Measurements from ENCODE around the gene HOXB2.
A peak's percentile ranks its signal among the peaks of the same experiment; 100 is the strongest.

DNA sequence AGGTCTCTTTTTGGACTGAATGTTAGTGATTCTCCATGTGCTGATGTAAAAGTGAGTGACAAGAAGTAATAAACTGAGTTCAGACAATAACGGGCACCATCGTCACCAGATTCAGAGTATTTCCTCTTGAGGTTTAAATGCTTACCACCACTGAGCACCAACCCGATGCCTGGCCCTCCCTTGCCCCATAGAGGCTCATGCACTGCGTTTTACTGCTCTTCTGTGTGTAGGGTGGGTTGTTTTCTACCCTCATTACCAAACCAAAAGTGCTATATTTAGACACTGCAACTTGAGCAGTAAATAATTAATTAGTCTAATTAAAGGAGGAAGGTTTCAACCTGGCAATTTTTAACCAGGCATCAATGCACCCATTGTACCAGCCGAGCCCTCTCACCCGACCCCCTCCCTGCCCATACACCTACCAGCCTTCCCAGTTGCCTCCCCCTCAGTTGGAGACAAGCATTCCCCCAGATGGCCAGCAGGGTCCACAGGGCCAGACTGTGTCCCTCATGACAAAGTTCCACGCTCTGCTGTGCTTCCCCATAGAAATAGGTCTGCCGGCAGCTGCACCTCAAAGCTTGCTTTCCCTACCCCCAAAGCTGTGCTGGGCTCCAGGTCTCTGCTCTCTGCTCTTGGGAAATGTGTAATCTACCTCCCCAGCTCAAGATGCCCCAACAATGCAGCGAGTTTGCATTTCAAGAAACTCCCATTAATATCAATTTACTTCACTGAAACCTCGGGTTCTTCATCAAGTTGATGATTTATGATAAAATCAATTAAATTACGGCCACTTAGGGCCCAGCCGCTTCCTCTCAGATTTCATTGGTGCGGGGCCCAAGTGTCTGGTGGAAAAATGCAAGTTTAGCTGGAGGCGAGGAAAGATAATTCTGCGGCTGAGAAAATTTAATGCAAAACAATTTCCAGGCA lies 17.2 kb upstream of the HOXB2 start:
- TF ChIP-seq POLR2A (IDR thresholded peaks at IDR 0.05): no peak
- TF ChIP-seq, protein P1, sequence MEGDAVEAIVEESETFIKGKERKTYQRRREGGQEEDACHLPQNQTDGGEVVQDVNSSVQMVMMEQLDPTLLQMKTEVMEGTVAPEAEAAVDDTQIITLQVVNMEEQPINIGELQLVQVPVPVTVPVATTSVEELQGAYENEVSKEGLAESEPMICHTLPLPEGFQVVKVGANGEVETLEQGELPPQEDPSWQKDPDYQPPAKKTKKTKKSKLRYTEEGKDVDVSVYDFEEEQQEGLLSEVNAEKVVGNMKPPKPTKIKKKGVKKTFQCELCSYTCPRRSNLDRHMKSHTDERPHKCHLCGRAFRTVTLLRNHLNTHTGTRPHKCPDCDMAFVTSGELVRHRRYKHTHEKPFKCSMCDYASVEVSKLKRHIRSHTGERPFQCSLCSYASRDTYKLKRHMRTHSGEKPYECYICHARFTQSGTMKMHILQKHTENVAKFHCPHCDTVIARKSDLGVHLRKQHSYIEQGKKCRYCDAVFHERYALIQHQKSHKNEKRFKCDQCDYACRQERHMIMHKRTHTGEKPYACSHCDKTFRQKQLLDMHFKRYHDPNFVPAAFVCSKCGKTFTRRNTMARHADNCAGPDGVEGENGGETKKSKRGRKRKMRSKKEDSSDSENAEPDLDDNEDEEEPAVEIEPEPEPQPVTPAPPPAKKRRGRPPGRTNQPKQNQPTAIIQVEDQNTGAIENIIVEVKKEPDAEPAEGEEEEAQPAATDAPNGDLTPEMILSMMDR (IDR thresholded peaks at IDR 0.05): peak in 2 of 6 experiments; percentile 8 to 15
